Measurements from ENCODE around the gene AHNAK2.
"Not testable (repeated sequence)": the region's sequence is repeated elsewhere in the genome, so short reads cannot be mapped to it uniquely, and the experiment has no call there.

AHNAK2 gene

DNA sequence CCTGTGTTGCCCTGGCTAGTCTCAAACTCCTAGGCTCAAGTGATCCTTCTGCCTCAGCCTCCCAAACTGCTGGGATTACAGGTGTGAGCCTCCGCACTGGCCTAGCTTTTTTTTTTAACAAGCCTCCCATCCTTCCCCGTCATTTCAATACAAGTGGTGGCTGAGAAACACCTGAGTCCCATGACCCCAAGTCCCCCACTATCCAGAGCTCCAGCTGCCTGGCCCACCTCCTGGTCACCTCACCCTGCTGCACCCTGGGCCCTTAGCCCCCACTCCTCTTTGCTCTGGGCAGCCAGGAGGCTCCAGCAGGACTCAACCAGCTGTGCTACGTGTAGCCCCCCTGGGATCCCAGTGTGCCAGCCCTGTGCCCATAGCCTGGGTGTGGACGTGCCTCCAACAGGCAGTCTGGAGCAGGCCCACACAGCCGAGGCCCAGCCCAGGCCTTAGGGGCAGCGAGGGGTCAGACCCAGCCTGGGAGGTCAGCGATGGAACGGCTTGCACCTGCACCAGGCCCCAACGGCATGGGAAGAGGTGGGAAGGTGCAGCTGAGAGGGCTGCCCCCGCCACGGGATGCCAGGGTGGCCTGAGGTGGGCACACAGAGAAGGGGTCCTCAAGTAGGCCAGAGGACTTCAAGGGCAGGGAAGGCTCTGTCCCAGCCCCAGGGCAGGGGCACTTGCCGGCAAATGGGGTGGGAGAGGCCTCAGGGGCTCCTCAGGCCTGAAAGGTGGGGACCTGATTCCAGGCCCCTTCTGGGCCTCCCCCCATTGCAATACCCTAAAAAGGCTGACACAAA lies 6.5 kb downstream of the AHNAK2 start:
- no peak for DNase-seq

DNA sequence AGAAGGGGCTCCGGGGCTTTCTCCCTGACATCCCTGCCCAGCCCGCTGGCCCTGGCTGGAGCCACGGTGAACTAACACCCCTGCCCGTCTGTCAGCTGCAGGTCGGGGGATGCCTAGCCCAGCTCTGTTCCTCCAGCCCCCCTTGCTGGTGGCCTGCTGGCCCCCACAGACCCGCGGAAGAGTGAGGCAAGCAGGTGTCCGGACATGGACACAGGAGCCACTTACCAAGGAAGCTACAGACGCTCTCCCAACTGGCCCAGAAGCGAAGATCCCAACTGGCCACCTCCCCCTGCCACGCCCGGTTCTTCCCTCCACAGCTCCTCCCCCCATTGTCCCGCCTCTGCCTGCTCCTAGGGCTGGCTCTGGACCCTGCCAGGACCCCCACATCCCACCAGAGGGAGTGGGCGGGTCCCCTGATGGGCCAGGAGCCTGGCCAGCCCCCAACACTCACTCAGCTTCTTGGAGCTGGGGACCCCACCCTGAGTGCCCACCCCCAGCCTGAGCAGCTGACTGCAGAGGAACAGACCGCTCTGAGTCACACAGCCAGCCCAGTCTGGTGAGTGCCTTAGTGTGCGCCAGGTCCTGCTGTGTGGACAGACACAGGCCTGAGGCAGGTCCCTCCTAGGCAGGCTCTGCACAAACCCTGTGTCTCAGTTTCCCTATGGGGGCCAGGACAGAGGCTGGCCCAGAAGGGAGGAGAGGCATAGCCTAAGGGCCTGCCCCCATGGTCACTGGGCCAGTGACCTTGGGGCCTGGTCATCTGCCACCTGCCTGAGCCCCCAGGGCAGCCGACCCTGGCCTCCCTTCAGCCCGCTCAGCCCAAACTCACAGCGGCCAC lies 7.7 kb downstream of the AHNAK2 start:
- no peak for DNase-seq

DNA sequence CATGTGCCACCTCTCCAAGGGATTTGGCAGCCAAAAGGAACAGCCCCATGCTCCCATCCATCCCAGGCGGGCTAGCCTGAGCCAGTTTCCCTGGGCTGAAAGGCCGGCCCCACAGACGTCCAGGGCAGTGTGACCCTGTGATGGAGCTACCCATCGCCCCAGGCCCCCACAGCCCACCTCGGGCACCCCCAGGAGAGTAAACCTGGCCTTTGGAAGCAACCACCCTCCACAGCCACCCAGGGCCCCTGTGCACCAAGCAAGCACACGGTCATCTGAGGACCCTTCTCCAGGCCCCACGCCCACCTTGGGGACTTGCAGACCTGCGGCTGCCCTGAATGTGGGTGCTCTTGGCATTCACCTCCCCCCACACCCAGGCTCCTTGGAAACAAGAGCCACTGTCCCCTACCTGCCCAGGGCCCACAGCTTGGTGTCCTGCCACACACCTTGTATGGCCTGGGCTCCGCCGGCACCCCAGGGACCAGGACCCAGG lies 8.4 kb downstream of the AHNAK2 start:
- DNase-seq = no peak

DNA sequence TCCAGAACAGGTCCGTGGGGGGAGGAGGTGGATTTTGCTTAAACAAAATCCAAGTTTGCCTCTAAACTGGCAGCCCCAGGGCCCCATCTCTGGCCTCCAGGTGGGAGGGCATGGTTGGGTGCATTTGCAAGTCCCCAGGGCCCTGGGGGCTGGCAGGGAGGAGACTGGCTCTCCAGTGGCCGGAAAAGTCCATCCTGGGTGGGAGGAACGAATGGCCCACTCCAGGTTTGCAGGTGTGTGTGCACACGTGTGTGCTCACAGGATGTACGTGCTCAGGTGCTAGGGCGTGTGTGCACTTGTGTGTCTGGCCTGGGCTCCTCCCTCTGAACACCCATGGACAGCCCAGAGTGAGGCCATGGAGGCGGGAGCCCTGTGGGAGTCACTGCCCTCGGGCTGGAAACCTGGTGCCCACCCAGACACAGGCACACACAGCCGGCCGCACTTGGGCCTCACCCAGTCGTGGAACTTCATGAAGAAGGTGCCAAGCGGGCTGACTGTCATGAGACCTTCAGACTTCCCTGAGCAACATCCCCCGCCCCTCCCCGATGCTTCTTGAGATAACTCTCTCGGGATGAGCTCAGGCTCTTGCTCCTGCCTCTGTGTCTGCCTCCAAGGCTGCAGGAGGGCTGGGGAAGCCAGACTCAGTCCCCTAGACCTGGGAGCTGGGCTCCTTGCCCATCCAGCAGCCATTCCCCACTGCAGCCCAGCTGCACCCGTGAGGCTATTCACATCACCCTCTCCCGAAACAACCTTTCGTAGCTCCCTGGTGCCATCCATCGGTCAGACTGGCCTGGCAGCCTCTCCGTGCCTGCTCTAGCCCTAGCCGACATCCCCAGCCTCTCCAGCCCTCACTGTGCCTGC lies 9.4 kb downstream of the AHNAK2 start:
- DNase-seq = no peak

DNA sequence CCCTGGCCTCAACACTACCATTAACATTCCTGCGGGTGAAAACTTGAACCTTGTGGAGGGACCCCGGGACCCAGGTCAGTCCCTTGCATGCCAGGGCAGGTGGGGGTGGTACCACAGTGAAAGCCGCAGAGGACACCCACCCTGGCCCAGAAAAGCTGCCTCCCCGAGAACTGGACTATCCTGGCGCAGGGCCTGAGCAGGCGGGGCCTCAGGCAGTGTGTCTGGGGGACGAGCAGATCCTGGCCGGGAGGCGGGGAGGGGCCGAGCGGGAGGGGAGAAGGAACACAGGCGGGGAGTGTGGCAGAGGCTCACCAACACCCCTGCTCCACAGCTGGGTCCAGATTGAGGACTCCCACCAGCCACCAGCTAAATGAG lies 10.0 kb downstream of the AHNAK2 start:
- no peak for DNase-seq

DNA sequence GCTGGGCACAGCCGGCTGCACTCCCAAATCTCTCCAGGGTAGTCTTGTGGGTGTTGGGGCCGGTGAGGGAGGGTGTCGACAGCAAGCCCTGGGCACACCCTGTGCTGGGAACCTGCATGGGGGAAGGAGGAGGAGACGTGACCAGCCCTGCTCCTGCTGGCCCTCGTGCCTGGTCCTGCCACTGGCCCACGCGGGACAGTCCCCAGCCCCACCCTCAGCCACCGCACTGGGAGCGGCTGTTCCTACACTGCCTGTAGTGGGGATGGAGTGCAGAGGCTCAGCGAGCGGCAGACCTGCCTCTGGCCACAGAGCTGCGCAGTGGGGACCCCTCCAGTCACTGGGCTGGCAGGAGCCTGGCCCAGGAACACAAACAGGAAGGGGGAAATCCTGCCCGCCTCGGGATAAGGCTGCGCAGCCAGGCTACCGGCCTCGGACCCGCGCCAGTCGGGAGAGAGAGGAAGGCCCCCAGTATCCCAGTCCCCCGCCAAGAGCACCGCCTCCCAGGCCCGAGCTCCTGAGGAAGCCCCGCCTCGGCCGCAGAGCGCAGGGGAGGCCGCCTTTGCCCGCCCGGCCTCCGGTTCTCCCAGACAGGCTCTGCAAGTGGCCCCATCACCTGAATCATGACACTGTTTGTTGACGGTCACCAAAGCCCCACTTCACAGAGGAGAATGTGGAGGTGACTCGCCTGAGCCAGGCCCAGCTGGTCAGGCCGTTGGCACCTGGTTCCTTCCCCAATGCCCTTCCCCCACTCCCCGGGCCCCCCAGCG lies 10.6 kb downstream of the AHNAK2 start:
- DNase-seq = no peak

DNA sequence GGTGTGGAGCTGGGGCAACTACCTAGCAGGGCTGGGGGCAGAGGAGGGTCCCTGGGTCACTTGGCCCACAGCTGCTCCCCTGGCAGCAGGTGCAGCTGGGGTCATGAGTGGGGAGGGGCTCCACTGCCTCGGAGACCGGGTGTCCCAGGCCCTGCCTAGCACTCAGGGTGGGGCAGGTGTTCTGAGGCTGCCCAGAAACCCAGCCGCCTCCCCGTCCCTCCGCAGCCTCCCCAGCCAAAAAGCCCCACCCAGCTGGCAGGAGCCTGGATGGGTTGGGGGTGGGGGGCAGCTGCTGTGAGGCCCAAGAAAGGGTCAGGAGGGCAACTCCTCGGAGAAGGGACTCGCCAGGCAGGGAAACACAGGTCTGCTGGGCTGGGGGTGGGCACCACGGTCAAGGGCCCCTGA lies 11.2 kb downstream of the AHNAK2 start:
- DNase-seq = no peak

DNA sequence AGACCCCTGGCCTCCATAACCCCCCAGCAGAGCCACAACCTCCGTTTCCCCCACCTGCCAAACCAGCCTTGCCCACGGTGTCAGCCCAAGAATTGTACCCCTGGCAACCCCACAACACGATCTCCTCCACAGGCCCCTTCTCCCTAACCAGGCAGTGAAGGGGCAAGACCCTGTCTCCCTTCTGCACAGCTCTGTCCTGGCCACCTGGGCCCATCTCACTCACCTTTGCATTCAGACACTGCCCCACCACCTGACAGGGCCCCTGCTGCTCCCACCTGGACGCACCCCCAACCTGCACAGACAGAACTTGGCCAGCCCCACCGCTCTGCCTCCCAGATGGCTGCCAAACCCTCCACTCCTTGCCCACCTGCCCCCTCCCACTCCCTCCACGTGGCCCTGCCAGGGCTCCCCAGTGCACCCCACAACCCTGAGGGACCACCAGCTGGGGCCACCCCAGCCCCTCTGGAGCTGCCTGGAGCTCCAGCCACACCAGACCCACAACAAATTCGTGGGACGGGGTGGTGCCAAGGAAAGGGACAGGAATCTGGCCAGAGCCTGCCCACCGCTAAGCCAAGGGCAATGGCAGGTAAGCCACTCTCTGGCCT lies 11.8 kb downstream of the AHNAK2 start:
- no peak for DNase-seq

DNA sequence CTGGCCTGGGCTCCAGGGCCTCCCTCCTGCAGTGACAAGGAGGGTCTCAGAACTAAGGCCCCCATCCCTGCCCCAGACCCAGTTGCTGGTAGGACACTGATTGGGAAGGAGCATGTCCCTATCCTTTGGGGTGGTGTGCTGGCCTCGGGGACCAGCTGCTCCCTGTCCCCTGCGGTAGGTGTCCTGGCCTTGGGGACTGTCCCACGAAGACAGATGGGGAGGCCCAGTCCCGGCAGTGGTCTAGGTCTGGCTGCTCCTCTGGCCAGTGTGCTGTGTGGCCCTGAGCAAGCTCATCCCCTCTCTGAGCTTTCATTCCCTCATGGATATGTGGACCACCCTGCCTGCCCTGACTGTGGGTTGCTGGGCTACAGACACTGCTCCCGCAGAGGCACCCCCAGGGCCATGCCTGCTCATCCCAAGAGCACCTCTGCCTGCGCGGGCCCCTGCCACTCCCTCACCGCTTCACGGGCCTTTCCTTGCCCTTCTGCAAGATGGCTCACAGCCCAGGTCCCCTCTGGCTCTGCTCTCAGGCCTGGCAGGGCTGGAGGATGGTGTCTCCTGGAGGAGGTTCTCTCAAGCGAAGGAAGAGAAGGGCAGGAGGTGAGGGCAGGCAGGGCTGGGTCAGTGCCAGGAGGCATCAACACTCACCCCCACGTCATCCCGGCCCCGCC lies 12.5 kb downstream of the AHNAK2 start:
- no peak for DNase-seq

DNA sequence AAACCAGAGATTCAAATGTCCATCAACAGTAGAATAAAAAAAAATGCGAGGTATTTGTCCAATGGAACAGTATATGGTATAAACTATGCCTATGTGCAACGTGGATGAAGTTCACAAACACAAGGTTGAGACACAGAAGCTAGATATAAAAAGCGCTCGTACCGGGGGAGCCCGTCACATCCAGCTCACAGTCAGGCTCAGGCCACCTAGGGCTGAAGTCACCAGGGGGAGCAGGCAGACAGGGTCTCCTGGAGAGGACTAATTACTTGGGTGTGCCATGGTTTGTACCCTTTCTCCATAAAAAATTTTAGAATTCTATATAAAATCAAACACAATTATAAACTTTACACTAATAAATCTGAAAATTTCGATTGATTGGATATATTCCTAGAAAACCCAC lies 13.6 kb downstream of the AHNAK2 start:
- DNase-seq = no peak

DNA sequence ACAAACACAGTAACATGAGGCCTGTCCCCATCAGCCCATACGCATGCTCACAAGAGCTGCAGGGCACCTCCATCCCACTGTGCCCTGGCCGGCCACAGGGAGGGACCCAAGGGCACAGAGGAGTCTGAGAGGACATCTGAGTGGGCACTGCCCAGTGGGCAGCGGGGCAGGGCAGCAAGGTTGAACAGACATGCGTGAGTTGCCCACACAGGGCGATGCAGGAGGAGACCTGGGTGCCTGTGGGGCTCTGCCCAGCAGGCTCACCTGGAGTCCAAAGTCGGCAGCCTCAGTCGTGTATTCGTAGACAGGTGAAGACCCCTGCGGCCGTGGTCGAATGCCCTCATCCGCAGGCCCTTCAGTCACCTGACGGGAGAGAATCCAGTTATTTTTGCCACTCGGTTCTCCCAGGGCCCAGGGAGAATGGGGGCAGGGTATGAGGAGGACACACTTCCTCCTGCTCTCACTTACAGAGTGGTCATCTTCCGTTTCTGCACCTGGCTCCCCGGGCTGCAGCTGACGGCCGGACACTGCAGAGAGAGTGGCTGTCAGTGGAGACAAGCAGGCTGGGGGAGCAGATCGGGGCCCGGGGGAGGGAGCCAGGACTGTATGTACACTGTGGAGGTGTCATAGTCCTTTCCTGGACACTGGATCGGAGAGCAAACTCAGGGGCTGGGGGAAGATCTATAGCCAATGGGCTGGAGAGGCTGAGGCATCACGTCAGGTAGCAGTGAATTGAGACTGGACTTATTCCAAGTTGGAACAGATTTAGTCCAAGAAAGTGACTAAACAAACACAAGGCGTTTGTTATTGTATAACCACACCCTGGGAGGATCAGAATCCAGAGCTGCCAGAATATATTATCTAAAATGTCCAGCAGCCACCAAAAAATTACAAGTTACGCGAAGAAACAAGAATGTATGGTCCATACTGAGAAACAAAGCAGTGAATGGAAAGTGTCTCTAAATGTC lies 20.7 kb downstream of the AHNAK2 start:
- no peak for DNase-seq

DNA sequence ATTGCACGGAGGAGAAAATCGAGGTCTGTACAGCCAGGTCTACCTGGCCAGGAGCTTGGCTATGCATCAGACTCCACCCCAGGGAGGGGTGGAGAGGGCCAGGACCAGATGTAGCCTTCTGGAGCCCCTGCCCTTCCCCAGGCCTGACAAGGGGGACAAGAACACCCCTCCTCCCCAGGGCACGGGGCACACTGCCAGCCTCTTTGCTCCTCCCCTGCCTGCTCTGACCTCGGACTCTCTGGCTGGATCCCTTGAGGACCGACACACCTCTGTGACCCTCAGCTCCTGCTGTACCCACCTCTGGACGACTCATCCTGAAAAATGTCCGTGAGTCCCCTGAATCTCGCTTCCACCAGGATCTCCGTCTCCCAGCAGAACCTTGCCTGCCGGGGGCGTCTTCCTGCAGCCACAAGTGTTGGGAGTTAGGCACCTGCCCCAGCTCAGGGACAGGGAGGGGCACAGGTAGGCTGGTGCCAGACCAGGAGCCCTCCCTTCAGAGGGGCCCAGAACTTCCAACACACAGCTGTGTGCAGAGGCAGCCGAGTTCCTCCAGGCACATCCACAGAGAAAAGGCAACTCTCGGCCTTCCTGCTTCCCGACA lies 21.8 kb downstream of the AHNAK2 start:
- DNase-seq = no peak

DNA sequence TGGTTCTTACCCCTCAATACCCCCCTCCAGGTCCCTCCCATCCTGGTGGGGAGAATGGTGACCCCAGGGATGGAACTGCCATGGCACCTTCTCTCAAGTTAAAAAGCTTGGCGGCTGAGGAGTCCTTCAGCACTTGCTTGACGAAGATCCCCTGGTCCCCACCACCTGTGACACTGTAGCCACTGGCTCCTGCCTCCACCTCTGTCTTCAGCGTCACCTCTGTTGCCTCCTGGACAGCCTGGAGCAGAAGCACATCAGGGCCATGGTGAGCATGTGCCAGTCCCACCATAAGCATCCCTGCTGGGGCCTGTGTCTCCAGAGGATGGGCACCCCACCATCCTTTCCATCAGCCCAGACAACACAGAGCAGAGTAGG lies 22.8 kb downstream of the AHNAK2 start:
- no peak for DNase-seq

DNA sequence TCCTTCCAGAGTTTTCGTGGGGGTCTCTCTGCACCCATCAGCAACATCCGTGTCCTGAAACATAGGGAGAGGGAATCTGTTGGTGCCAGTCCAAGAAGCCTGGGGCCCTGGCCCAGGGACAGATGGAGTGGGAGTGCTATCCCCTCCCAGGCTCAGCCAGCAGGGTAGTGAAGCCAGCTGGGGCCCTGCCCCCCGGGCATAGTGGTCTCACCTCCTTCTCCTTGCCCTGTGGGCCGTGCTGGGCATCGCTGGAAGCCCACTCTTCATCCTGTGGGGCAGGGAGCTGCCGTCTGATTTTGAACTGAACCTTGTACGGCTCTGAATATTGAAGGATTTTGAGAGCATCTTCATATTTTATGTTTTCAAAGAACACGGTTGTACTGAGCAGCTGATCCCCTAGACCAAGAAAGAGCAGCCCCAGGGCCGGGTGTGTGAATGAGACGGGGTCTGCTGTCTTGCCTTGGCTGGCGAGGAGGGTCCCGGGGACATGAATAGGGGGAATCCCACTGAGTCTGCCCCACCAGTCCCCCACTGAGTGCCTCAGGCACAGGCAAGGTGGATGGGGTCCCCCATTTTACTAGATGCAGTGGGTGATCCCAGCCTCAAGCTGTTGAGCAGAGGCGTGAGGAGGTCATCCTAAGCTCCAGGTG lies 23.3 kb downstream of the AHNAK2 start:
- no peak for DNase-seq

DNA sequence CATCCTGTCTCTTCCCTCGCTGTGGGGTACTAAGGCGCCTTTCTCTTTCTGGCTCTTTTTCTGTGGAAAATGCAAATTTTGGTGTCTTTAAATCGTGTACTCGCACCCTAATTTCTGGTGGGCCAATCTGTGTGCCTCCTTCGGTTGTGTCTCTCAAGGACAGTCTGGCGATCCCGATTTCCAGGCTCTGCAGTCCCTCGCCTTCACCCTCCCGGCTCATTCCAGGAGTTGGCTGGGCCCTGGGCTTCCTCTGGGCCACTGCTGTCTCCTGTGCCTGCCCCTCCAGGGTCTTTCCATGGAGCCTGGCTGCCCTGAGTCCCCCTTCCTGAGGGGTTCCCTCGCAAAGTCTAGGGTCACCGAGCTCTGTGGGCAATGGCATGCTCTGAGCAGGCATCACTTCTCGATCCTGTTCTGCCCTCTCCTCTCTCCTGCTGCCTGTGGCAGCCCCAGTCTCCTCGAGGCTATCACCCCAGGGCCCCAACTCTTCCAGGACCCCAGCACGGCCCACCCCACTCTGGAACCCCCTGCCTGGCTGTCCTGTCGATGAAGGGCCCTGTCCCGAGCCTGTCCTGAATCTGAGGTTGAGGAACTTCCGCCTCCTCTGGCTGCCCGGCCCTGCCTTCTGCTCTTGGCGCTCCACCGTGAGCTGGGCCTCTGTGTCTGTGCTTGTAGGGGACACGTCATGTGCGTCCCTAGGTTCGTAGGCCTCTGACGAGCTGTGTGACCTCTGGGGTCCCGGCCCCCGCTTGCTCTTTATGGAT lies 24.1 kb downstream of the AHNAK2 start:
- no peak for DNase-seq

DNA sequence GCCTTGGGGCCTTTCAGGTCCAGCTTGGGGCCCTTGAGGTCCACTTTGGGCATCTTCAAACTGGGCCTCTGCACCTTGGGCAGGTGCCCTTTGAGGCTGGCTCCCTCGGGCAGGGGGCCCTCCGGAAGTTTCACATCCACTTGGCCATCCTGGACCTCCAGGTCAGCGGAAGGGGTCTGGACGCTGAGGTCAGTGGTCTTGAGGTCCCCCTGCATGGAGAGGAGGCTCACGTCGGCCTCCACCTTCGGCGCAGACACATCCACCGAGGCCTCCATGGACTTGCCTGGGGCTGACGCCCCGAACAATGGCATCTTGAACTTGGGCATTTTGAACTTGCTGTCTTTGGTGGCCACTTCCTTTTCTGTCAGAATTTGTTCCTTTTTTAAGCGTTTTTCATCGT lies 25.1 kb downstream of the AHNAK2 start:
- no peak for DNase-seq

DNA sequence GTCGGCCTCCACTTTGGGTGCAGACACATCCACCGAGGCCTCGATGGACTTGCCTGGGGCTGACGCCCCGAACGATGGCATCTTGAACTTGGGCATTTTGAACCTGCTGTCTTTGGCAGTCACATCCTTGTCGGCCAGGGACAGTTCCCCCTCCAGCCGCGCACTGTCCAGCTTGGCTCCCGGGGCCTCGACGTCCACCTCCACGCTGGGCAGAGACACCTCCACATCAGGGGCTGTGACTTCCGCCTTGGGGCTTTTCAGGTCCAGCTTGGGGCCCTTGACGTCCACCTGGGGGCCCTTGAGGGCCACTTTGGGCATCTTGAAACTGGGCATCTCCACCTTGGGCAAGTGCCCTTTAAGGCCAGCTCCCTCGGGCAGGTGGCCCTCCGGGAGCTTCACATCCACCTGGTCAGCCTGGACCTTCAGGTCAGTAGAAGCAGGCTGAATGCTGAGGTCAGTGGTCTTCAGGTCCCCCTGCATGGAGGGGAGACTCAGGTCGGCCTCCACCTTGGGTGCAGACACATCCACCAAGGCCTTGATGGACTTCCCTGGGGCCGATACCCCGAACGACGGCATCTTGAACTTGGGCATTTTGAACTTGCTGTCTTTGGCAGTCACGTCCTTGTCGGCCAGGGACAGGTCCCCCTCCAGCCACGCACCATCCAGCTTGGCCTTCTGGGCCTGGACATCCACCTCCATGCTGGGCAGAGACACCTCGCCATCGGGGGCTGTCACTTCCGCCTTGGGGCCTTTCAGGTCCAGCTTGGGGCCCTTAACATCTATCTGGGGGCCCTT lies 26.1 kb downstream of the AHNAK2 start:
- not testable (repeated sequence) for DNase-seq

DNA sequence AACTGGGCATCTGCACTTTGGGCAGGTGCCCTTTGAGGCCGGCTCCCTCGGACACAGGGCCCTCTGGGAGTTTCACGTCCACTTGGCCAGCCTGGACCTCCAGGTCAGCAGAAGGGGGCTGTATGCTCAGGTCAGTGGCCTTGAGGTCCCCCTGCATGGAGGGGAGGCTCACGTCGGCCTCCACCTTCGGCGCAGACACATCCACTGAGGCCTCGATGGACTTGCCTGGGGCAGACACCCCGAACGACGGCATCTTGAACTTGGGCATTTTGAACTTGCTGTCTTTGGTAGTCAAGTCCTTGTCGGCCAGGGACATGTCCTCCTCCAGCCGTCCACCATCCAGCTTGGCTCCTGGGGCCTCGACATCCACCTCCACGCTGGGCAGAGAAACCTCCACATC lies 27.5 kb downstream of the AHNAK2 start:
- not testable (repeated sequence) for DNase-seq
